ENCODE measurements around the gene AKR1C8.

AKR1C8 gene

DNA sequence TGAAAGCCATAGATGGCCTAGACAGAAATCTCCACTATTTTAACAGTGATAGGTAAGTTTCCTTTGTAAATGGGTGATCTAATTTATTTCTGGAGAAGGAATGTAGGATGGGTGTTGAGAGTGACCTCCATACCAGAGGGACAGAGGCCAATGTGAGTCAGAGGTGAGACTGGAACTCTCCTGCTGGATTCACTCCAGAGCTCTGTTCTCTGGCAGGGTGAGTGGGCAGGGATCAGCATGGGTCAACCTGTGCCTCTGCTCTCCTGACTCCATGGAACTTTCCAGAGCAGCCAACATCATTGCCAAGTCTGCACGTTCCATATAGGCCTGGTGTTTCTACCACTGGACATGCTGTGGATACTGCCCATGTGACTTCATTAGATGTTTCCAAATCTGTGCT lies 79.3 kb downstream of the AKR1C8 start:
- no peaks in the 10 kb centered on the region for H3K9me3 Mint-ChIP-seq
- no peaks in the 10 kb centered on the region for H3K36me3 Mint-ChIP-seq
- no peak for ATAC-seq
- H3K27me3 Mint-ChIP-seq = peaks cover 8% of the 10 kb centered on the region
- H3K4me1 Mint-ChIP-seq = no peaks in the 10 kb centered on the region
- H3K4me3 Mint-ChIP-seq = no peak overlapping the region
- H3K27ac Mint-ChIP-seq = no peak overlapping the region

Data from stimulated activated memory B cell treated with anti-CD40 and anti-IgM and Interleukin-4, amounts not matched to agents 10 μg/mL and 1 μg/mL and 100 μg/mL, for 72 hours (primary cell).